Inflammatory macrophage treated with lipopolysaccharide for 4 hours (primary cell): ENCODE data around the gene SLC25A4.
"Not testable (repeated sequence)": the region's sequence is repeated elsewhere in the genome, so short reads cannot be mapped to it uniquely, and the experiment has no call there.

Experiments used
- DNase-seq: peaks from one replicate; pipeline ENCODE4 v3.0.0-alpha.2; 2020

Gene SLC25A4

GRCh38 chr4:185142912-185143600 is at the start of gene SLC25A4:
TSS of gene SLC25A4 (plus strand) at chr4:185143266. CDS start at chr4:185143373, 107 bp downstream.
- DNase-seq, result peak; percentile 39

GRCh38 chr4:185093603-185094002 is 49.5 kb upstream of the SLC25A4 start:
- DNase-seq, result no peak

GRCh38 chr4:185096032-185096653 is 46.9 kb upstream of the SLC25A4 start:
- peak; percentile 61 for DNase-seq

- DNase-seq, result no peak
Observed at GRCh38 chr4:185098474-185098873, 44.6 kb upstream of the SLC25A4 start.

- DNase-seq, result no peak
Observed at GRCh38 chr4:185099024-185099682, 43.9 kb upstream of the SLC25A4 start.

- no peak for DNase-seq
Observed at GRCh38 chr4:185099940-185100339, 43.1 kb upstream of the SLC25A4 start.

- no peak for DNase-seq
Observed at GRCh38 chr4:185100423-185100822, 42.6 kb upstream of the SLC25A4 start.

- DNase-seq, result no peak
Observed at GRCh38 chr4:185101354-185101890, 41.6 kb upstream of the SLC25A4 start.

GRCh38 chr4:185104733-185105132 is 38.3 kb upstream of the SLC25A4 start:
- DNase-seq, result no peak

GRCh38 chr4:185106353-185106752 is 36.7 kb upstream of the SLC25A4 start:
- no peak for DNase-seq

GRCh38 chr4:185107574-185107973 is 35.5 kb upstream of the SLC25A4 start:
- DNase-seq, result not testable (repeated sequence)

GRCh38 chr4:185108185-185108584 is 34.9 kb upstream of the SLC25A4 start:
- DNase-seq, result no peak

GRCh38 chr4:185108669-185109068 is 34.4 kb upstream of the SLC25A4 start:
- DNase-seq, result no peak

GRCh38 chr4:185109736-185110135 is 33.3 kb upstream of the SLC25A4 start:
- DNase-seq, result no peak

GRCh38 chr4:185110375-185110823 is 32.7 kb upstream of the SLC25A4 start:
- no peak for DNase-seq

GRCh38 chr4:185112104-185112503 is 31.0 kb upstream of the SLC25A4 start:
- DNase-seq, result peak; percentile 55

- no peak for DNase-seq
Observed at GRCh38 chr4:185113340-185113739, 29.7 kb upstream of the SLC25A4 start.

GRCh38 chr4:185115827-185116232 is 27.2 kb upstream of the SLC25A4 start:
- DNase-seq, result no peak

- DNase-seq, result no peak
Observed at GRCh38 chr4:185117300-185117934, 25.6 kb upstream of the SLC25A4 start.

- no peak for DNase-seq
Observed at GRCh38 chr4:185118876-185119275, 24.2 kb upstream of the SLC25A4 start.

- not testable (repeated sequence) for DNase-seq
Observed at GRCh38 chr4:185119467-185119866, 23.6 kb upstream of the SLC25A4 start.

- DNase-seq, result no peak
Observed at GRCh38 chr4:185119927-185120630, 23.0 kb upstream of the SLC25A4 start.

GRCh38 chr4:185120631-185120946 is 22.5 kb upstream of the SLC25A4 start:
- DNase-seq, result no peak
